Natural killer cell (primary cell): ENCODE results near the gene DPEP2NB. TPM values are rescaled to one million over a fixed set of nuclear protein-coding genes. Genes with fewer than 3 reads are reported as not detected.
A peak's percentile ranks its signal among the peaks of the same experiment; 100 is the strongest.

ENCODE experiments used
- ATAC-seq, 3 donors: fragments of 150-1000 bp in 2 of 3; fragments of 200-7000 bp in 1 of 3; cut with Tn5 transposase; 1 replicate in 1 of 3; 2 replicates in 2 of 3; pipeline ENCODE4 v1.10.0; 2021; ENCODE audit warnings: mild to moderate bottlenecking in 2 of 3, moderate library complexity in 2 of 3
- DNase-seq, 2 donors: peaks; one replicate each; pipeline versions ENCODE4 v3.0.0 to v3.0.0-alpha.2; 2013 to 2021; ENCODE audit warnings: mixed read lengths in 1 of 2
- H3K27ac ChIP-seq: one replicate; pipeline ENCODE4 v1.5.1; 2013; ENCODE audit warnings: mild to moderate bottlenecking, low read length
- H3K27me3 ChIP-seq: one replicate; pipeline ENCODE4 v1.6.1; 2013; ENCODE audit warnings: low read length; ENCODE audit not compliant: control insufficient read depth, insufficient read depth
- H3K36me3 ChIP-seq: one replicate; pipeline ENCODE4 v1.6.1; 2013; ENCODE audit warnings: low read length; ENCODE audit not compliant: control insufficient read depth, insufficient read depth
- H3K4me1 ChIP-seq: one replicate; pipeline ENCODE4 v1.6.1; 2013; ENCODE audit warnings: low read length; ENCODE audit not compliant: control insufficient read depth, insufficient read depth
- H3K4me3 ChIP-seq: one replicate; pipeline ENCODE4 v1.5.1; 2013; ENCODE audit warnings: low read length
- H3K9me3 ChIP-seq: one replicate; pipeline ENCODE4 v1.6.1; 2013; ENCODE audit warnings: low read length; ENCODE audit not compliant: control insufficient read depth, insufficient read depth
- H3K27ac Mint-ChIP-seq, 2 donors: one replicate each; pipeline ENCODE4 v1.8.0; 2022; ENCODE audit warnings: mild to moderate bottlenecking in 2 of 2, mixed read lengths in 2 of 2, moderate library complexity in 1 of 2
- H3K27me3 Mint-ChIP-seq, 2 donors: one replicate each; pipeline ENCODE4 v1.8.0; 2022; ENCODE audit warnings: low read depth in 2 of 2, mixed read lengths in 2 of 2
- H3K36me3 Mint-ChIP-seq: one replicate; pipeline ENCODE4 v1.8.0; 2022; ENCODE audit warnings: mixed read lengths
- H3K4me1 Mint-ChIP-seq, 2 donors: one replicate each; pipeline ENCODE4 v1.8.0; 2022; ENCODE audit warnings: mixed read lengths in 2 of 2
- H3K4me3 Mint-ChIP-seq: one replicate; pipeline ENCODE4 v1.8.0; 2022; ENCODE audit warnings: mild to moderate bottlenecking, moderate library complexity, mixed read lengths
- H3K9me3 Mint-ChIP-seq, 2 donors: one replicate each; pipeline ENCODE4 v1.8.0; 2022; ENCODE audit warnings: mixed read lengths in 2 of 2
- WGBS: methylation state at CpG from one replicate; pipeline ENCODE4 v1.1.7; 2013; ENCODE audit warnings: missing lambda C conversion rate; ENCODE audit not compliant: insufficient coverage; 5-methylcytosine and 5-hydroxymethylcytosine counted together
- intact Hi-C: fragments of 100-400 bp; cut with micrococcal nuclease; formaldehyde crosslinking; loops from one replicate; pipeline ENCODE4 v1.14.2; 2022
- total RNA-seq, 4 donors: library from RNA; stranded (reverse); fragments of 120-200 nt in 1 of 4; gene quantifications; one replicate each; pipeline versions ENCODE4 v1.2.3 to v1.2.4, GENCODE V29; 2013 to 2022
- TF ChIP-seq, protein P1 (sequence below): fragments of 200-600 bp; IDR thresholded peaks from one replicate; pipeline ENCODE4 v1.8.0; 2022; ENCODE audit warnings: antibody characterized with exemption

The DPEP2NB gene
- total RNA-seq, 3 donors from 2014 or later (not counting 1 experiment from before 2014, with no cell fraction given) = not detected

DNA sequence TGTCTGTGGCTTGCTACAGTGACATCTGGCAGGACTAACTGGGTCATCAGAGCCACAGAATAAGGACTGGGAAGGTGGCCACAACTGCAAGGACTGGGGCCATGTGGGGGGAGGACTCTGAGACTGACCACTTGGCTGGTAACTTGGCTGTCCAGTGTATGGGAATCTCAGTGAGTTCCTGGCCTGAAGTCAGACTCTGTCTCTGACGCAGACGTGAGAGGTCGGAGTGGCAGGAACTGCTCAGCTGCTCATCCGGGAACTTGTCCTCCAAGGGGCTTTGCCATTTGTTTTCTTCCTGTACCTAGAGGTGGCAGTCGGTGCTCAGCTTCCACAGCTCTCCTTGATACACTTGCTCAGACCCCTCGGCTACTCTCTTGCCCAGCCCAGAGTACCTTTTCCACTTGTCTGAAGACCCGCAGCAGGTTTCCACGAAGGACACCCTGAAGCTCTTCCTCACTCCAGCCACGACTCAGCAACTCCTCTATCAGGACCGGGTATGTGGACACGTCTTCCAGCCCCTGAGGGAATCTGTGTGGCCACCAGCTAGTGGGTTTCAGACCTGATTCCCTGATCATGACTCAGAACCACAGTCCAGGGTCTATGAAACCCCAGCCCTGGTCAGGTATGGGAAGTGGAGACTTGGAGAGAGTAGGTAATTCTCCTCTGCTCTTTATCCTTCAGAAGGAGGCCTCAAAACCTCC is 28.1 kb downstream of the DPEP2NB start:
- no peaks in the 10 kb centered on the region for H3K27me3 ChIP-seq
- no peak for DNase-seq
- Mint-ChIP-seq H3K4me1 (peaks cover 25 to 38% of the 10 kb centered on the region in 2 donors), H3K4me3 (no peak overlapping the region), H3K36me3 (no peaks in the 10 kb centered on the region), H3K27ac (peak overlapping the region; percentile 37 to 56), H3K9me3 (no peaks in the 10 kb centered on the region), H3K27me3 (no peaks in the 10 kb centered on the region)
- H3K4me1 ChIP-seq = peaks cover 56% of the 10 kb centered on the region
- no peak for ATAC-seq
- 88% methylated on average over 11 of the region's 11 CpGs for WGBS
- no peak overlapping the region for H3K4me3 ChIP-seq
- no peaks in the 10 kb centered on the region for H3K9me3 ChIP-seq
- H3K27ac ChIP-seq = no peak overlapping the region
- peaks cover 9% of the 10 kb centered on the region for H3K36me3 ChIP-seq
- TF ChIP-seq, protein P1, sequence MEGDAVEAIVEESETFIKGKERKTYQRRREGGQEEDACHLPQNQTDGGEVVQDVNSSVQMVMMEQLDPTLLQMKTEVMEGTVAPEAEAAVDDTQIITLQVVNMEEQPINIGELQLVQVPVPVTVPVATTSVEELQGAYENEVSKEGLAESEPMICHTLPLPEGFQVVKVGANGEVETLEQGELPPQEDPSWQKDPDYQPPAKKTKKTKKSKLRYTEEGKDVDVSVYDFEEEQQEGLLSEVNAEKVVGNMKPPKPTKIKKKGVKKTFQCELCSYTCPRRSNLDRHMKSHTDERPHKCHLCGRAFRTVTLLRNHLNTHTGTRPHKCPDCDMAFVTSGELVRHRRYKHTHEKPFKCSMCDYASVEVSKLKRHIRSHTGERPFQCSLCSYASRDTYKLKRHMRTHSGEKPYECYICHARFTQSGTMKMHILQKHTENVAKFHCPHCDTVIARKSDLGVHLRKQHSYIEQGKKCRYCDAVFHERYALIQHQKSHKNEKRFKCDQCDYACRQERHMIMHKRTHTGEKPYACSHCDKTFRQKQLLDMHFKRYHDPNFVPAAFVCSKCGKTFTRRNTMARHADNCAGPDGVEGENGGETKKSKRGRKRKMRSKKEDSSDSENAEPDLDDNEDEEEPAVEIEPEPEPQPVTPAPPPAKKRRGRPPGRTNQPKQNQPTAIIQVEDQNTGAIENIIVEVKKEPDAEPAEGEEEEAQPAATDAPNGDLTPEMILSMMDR = no peak
- intact Hi-C loops = no loop called here

DNA sequence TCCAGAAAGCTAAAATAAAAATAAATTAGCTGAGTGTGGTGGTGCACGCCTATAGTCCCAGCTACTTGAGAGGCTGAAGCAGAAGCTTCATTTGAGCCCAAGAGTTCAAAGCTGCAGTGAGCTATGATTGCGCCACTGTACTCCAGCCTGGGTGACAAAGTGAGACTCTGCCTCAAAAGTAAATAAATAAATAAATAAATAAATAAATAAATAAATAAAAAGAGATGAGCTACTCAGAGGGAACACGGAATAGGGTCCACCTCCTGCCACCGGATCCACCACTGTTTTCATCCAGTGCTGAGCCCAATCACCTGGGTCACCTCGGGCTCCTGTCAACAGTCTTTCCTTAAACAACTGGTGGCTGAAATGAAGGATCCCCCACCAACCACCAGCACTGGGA is 28.8 kb downstream of the DPEP2NB start:
- H3K4me1 ChIP-seq = peaks cover 49% of the 10 kb centered on the region

DNA sequence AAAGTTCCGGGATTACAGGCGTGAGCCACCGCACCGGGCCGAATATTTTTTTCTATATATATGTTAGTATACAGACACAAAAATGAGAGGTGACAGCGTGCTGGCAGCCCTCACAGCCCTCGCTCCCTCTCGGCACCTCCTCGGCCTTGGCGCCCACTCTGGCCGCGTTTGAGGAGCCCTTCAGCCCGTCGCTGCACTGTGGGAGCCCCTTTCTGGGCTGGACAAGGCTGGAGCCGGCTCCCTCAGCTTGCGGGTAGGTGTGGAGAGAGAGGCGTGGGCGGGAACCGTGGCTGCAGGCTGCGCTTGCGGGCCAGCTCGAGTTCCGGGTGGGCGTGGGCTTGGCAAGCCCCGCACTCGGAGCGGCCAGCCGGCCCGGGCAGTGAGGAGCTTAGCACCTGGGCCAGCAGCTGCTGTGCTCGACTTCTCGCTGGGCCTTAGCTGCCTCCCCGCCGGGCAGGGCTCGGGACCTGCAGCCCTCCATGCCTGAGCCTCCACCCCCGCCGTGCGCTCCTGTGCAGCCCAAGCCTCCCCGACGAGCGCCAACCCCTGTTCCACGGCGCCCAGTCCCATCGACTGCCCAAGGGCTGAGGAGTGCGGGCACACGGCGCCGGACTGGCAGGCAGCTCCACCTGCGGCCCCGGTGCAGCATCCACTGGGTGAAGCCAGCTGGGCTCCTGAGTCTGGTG is 33.6 kb downstream of the DPEP2NB start:
- intact Hi-C loops = no loop called here
- Mint-ChIP-seq H3K27me3 (no peaks in the 10 kb centered on the region), H3K9me3 (no peaks in the 10 kb centered on the region), H3K36me3 (no peaks in the 10 kb centered on the region), H3K27ac (peak overlapping the region in 1 of 2 donors; percentile 90), H3K4me1 (peaks cover 16% of the 10 kb centered on the region in 2 donors), H3K4me3 (no peak overlapping the region)
- no peak overlapping the region for H3K27ac ChIP-seq
- H3K36me3 ChIP-seq = no peaks in the 10 kb centered on the region
- H3K4me3 ChIP-seq = no peak overlapping the region
- no peaks in the 10 kb centered on the region for H3K9me3 ChIP-seq
- TF ChIP-seq, protein P1 = no peak
- 97% methylated on average over 44 of the region's 49 CpGs for WGBS
- H3K4me1 ChIP-seq = peaks cover 32% of the 10 kb centered on the region
- ATAC-seq = no peak
- H3K27me3 ChIP-seq = no peaks in the 10 kb centered on the region
- no peak for DNase-seq

More for the DNA sequence above, 28.8 kb downstream of the DPEP2NB start:
- intact Hi-C loops = no loop called here
- 93% methylated on average over 4 of the region's 5 CpGs for WGBS
- no peak overlapping the region for H3K27ac ChIP-seq
- H3K36me3 ChIP-seq = peaks cover 9% of the 10 kb centered on the region
- no peak overlapping the region for H3K27ac Mint-ChIP-seq
- no peaks in the 10 kb centered on the region for H3K9me3 ChIP-seq
- H3K4me1 Mint-ChIP-seq = peaks cover 25 to 33% of the 10 kb centered on the region in 2 donors
- H3K27me3 ChIP-seq = no peaks in the 10 kb centered on the region
- no peaks in the 10 kb centered on the region for H3K36me3 Mint-ChIP-seq
- no peaks in the 10 kb centered on the region for H3K27me3 Mint-ChIP-seq
- DNase-seq = no peak
- no peak overlapping the region for H3K4me3 Mint-ChIP-seq
- no peaks in the 10 kb centered on the region for H3K9me3 Mint-ChIP-seq
- H3K4me3 ChIP-seq = no peak overlapping the region
- TF ChIP-seq, protein P1 = no peak
- ATAC-seq = no peak
